Suprapubic skin (tissue), 4 donors: ENCODE data around the gene FAM216B.

Source experiments
- CTCF ChIP-seq, 2 donors: fragments of 200-600 bp in 1 of 2; fragments of 450-650 bp in 1 of 2; sonication (generic) in 1 of 2; IDR thresholded peaks; one replicate each; pipeline ENCODE4 v1.5.1; 2016 to 2019; ENCODE audit warnings: antibody characterized with exemption in 2 of 2, mild to moderate bottlenecking in 1 of 2, moderate library complexity in 1 of 2
- EP300 ChIP-seq: sonication (generic); formaldehyde crosslinking; IDR thresholded peaks from one replicate; pipeline ENCODE4 v1.6.1; 2017; ENCODE audit warnings: antibody characterized with exemption
- POLR2A ChIP-seq, 2 donors: fragments of 450-650 bp; IDR thresholded peaks; one replicate each; pipeline ENCODE4 v1.6.1; 2017; ENCODE audit warnings: antibody characterized with exemption in 2 of 2, mild to moderate bottlenecking in 2 of 2, moderate library complexity in 2 of 2
- POLR2AphosphoS5 ChIP-seq, 3 donors: sonication (generic); formaldehyde crosslinking; IDR thresholded peaks; one replicate each; pipeline ENCODE4 v1.6.1; 2017; ENCODE audit warnings: antibody characterized with exemption in 3 of 3

GRCh38 chr13:42758515-42758914 is 22.9 kb upstream of the FAM216B start:
- no peak for TF ChIP-seq CTCF (IDR thresholded peaks at IDR 0.05)
- no peak for TF ChIP-seq EP300
- no peak for TF ChIP-seq POLR2A (IDR thresholded peaks at IDR 0.05)
- TF ChIP-seq POLR2AphosphoS5 (IDR thresholded peaks at IDR 0.05) = no peak
